Myocyte (in vitro differentiated cells): ENCODE data around the gene LRP1B. TPM values are rescaled to one million over a fixed set of nuclear protein-coding genes. Genes with fewer than 3 reads are reported as not detected.
"Not testable (repeated sequence)": the region's sequence is repeated elsewhere in the genome, so short reads cannot be mapped to it uniquely, and the experiment has no call there.

Experiments
- DNase-seq: peaks from one replicate; pipeline ENCODE4 v3.0.0-alpha.2; 2012; ENCODE audit warnings: low read depth
- total RNA-seq: library from RNA; depleted of rRNA; stranded (reverse); fragments of >200 nt; gene quantifications from 2 replicates; pipeline ENCODE4 v1.2.3, GENCODE V29; 2014

LRP1B gene
- total RNA-seq, 1 donor from 2014 or later: 0.05 TPM

DNA sequence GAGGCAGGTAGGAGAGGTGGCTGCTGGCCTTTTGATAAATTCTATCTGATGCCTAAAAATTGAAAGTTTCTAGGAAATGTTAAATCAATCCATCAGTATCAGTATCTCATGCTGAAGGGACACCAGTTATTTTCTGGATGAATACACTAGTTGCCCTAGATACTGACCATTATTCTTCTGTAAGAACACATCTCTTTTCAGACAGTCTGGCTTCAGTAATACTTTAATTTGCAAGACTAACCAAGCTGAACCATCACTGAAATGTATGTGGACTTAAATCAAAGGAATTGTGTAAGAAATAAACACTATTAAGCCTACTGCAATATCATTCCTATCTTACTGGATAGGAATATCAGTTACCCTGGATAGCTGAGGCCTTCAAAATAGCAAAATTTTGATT is 1546.3 kb downstream of the LRP1B start:
- DNase-seq: no peak

DNA sequence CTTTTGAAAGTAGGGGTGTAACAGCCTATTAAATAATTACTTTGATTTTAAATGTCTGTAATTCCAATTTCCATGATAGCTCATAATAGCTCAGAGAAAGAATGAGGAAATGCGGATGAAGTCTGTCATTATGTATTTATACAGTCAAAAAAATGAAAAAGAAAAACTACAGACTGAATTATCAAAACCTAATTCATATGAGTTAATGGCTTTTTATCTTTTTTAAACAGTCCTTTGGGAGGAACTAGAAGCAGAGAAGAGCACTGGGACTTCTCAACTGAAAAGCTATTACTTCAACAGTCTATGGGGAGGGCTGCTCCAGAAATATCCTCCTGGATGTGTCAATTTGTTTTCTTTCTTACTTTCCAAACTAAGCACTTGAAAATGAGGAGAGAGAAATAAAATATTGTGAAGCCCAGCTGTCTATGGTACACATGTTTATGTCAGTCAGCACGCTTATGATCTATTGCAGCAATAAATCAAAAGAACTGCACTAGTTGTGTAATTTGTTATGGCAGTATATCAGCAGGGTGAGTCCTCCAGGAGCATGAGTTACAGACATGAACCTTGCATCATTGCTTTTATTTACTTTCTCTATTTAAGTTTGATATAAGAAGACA is 1550.2 kb downstream of the LRP1B start:
- DNase-seq: peak; percentile 10

- no peak for DNase-seq
Measured at GRCh38 chr2:140577453-140577852, 1553.4 kb downstream of the LRP1B start.

GRCh38 chr2:140567734-140568133 is 1563.1 kb downstream of the LRP1B start:
- DNase-seq: peak; percentile 3

GRCh38 chr2:140565756-140566155 is 1565.1 kb downstream of the LRP1B start:
- DNase-seq: no peak

- no peak for DNase-seq
Measured at GRCh38 chr2:140555701-140556100, 1575.1 kb downstream of the LRP1B start.

DNA sequence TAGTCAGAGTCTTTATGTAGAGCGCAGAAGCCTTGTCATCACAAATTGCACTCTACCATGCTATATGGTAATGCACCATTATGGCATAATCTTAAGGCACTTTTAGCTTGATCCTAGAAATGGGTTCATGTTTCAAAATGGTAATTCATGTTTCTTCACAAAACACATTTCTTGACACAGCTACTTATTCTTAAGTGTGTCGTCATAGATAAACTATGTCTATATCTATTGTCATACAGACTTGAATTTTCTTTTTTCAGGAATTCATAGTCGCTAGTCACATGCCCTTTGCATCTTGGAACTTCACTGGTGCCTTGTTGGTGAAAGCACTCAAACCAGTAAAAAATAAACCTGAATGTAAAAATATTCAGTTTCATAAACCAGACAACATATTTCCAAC is 1578.2 kb downstream of the LRP1B start:
- no peak for DNase-seq

DNA sequence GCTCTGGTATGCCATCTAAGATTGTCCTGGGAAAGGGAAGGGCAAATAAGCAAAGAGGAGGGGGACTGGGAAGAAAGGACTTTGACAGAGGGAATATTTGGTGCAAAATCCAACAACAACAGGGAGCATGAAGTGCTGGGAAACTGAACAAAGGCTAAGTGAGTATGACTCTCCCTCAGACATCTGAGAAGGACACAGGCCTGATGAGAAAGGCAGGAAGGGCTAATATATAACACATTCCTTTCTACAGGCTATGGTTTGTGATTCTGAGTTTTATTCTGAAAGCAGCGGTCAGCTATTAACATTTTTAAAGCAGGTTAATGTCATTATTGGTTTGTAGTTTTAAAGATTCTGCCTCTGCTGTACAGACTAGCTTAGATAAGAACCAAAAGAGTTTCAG is 1579.5 kb downstream of the LRP1B start:
- no peak for DNase-seq

- no peak for DNase-seq
Measured at GRCh38 chr2:140550821-140551220, 1580.0 kb downstream of the LRP1B start.

DNA sequence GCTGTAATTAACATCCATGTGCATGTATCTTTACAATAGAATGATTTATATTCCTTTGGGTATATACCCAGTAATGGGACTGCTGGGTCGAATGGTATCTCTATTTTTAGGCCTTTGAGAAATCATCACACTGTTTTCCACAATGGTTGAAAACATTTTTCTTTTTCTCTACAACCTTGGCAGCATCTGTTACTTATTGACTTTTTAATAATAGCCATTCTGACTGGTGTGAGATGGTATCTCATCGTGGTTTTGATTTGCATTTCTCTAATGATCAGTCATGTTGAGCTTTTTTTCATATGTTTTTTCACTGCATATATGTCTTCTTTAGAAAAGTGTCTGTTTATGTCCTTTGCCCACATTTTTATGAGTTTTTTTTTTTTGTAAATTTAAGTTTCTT is 1586.0 kb downstream of the LRP1B start:
- DNase-seq: not testable (repeated sequence)

DNA sequence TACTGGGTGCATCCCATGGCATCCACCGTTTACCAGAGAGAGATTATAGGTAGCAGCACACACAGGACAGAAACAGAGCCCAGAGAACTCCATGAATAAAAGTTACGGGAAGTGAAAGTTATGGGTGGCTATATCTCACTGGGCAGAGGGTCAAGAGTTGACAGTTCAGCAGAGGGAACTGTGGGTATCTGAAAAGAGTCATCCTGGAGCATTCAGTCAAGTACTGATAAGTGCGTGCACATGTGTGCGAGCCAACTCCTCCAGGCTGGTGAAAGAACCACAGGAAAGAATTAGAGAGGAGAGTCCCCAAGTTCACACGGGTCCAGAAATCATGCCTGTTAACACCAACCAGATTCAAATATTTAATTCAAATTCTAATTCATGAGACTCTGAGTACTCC is 1588.2 kb downstream of the LRP1B start:
- no peak for DNase-seq

DNA sequence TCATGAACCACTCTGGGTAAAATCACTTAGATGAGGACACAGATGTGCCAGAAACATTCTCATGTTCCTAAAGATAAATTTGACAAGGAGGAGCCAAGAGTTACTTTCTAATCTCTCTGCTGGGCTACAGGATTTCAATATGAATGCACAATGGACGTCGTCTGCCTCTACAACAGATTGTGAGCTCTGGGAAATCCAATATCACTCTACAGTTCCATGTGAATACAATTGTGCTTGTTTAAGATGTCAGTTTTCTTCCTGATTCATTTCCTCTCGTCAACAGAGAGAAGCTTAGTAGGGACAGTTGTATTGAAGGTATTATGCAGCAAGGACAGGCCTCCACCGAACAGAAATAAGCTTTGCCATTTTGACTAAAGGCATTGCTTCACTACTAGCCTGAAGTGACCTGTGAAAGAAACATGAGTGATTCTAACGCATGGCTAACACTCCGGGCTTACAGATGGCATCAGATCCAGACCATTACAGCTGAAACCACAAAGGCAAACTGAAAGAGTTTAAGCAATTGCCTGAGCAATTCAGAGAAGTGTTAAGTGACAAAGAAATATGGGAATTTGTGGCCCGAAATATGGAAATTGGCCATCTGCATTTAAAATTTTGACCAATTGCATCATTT is 1591.5 kb downstream of the LRP1B start:
- peak; percentile 12 for DNase-seq

DNA sequence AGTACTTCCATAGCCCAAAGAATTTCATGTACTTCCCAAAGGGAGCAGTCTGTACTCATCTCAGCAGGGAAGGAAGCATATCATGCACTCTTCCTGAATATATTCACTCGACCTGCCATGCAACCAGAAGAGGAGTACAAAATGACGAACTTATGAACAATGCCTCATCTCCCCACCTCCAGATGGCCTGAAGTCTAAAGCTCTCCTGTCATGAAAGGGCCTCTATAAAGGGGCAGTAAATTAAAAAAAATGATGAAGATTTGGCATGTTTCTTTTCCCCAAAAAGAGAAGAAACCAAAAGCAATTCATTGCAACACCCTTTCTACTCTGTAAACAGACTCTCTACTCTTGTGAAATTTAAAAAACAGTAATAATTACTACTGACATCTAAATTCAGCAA is 1601.1 kb downstream of the LRP1B start:
- no peak for DNase-seq

- DNase-seq: no peak
Measured at GRCh38 chr2:140528982-140529381, 1601.8 kb downstream of the LRP1B start.

DNA sequence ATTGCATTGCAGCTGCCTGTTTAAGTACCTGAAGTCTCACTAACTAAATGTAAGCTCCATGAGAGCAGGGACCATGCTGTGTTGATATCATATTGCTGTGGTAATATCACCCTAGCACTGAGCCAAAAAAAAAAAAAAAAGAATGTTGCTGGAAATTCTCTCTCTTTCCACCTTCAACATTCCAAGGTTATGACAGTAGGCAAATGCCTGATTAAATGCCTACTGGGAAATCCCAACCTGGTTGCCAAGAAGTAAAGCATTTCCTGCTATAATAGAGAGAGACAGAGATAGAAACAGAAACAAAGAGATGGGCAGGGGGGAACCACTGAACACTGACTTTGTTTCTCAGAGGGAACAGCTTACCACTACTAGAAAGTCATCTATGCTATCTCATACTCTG is 1604.2 kb downstream of the LRP1B start:
- DNase-seq: no peak

GRCh38 chr2:140512106-140512505 is 1618.7 kb downstream of the LRP1B start:
- DNase-seq: no peak

GRCh38 chr2:140509765-140510164 is 1621.1 kb downstream of the LRP1B start:
- no peak for DNase-seq

DNA sequence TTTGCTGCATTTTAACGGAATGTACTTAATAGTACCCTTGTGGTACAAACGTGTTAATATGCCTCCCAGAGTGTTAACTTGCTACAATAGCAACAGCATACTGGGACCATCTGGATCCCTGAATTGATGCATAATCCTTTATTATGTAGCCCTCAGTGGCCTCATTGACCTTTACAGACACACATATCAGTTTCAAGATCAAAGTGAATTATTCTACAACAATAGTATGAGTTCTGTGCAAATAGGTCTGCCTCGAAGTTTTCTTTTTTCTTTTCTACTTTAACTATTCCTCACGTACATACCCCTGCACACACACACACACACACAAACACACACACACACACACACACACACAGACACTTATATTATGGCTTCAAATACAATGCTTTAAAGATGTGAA is 1622.1 kb downstream of the LRP1B start:
- DNase-seq: no peak

- peak; percentile 22 for DNase-seq
Measured at GRCh38 chr2:140506606-140507005, 1624.2 kb downstream of the LRP1B start.

DNA sequence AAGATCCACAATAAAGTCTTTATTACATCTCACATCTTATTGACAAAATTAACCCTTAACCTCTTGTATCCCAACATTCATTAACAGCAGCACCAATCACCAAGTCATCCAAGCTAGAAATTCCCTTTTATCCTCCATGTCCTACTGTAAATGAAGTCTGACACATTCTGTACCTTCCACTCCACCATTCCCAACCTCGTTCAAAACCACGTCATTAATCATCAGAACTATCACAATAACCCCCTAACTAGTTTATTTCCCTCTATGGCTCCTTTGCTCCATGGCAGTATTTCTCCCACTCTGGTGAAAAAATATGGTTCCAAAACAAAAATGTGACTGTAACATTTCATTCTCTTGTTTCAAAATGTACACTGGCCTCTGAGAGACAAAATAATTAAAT is 1626.2 kb downstream of the LRP1B start:
- DNase-seq: no peak

GRCh38 chr2:140502951-140503630 is 1627.7 kb downstream of the LRP1B start:
- peak; percentile 35 for DNase-seq

DNA sequence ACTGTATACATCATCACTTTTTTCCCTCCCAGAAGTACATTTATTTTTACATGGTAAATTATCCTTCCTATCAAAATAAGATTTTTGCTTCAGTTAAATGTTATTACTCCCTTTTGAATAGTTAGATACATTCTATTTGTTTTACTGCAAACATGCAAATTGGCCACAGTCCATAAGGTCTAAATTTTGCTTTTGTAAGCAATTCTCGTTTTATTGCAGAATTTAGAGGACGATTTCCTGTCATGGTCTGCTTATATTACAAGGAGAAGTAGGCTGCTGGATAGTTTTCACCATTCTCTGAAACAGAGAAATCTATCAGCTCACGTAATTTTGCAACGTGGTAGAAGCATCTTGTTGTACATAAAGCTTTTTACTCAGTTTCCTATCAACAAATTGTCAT is 1632.5 kb downstream of the LRP1B start:
- no peak for DNase-seq

- no peak for DNase-seq
Measured at GRCh38 chr2:140496714-140497113, 1634.1 kb downstream of the LRP1B start.
